SK-N-SH (cell line): ENCODE measurements around the gene EYA2. TPM values are rescaled to one million over a fixed set of nuclear protein-coding genes. Genes with fewer than 3 reads are reported as not detected.

Experiments used
- CTCF ChIA-PET: fragments of 300-600, 350-600 bp; formaldehyde crosslinking; extraction: SDS; loops from one replicate; lab custom pipeline; 2021; lab: Yijun Ruan, JAX
- POLR2A ChIA-PET: fragments of 350-600 bp; sonication (Branson Sonifier 250); formaldehyde crosslinking; extraction: SDS; loops from one replicate; lab custom pipeline; 2020; ENCODE audit warnings: antibody characterized with exemption, inconsistent platforms; lab: Yijun Ruan, JAX
- DNase-seq: peaks from one replicate; pipeline ENCODE4 v3.0.0; 2012
- H2AFZ ChIP-seq: fragments of 200-600 bp; sonication (generic); 2 replicates; pipeline ENCODE4 v1.8.1; 2016; ENCODE audit warnings: antibody characterized with exemption, mild to moderate bottlenecking, low read depth
- H3F3A ChIP-seq: fragments of 200-600 bp; sonication (generic); replicated peaks from 2 replicates; pipeline ENCODE3; 2016; ENCODE audit warnings: antibody characterized with exemption, mild to moderate bottlenecking; ENCODE audit not compliant: insufficient read depth
- H3K27ac ChIP-seq, 2 experiments: fragments of 200-500 bp in 1 of 2; fragments of 200-600 bp in 1 of 2; sonication (Bioruptor generic) in 1 of 2; sonication (generic), shearing (Covaris generic) in 1 of 2; 2 replicates each; pipeline versions ENCODE4 v1.5.1 to v1.6.1; 2014 to 2016; ENCODE audit warnings: low read depth in 2 of 2, inconsistent platforms in 1 of 2, low read length in 1 of 2, mild to moderate bottlenecking in 1 of 2, mixed read lengths in 1 of 2
- H3K27me3 ChIP-seq: fragments of 200-600 bp; sonication (generic), shearing (Covaris generic); 2 replicates; pipeline ENCODE4 v1.6.1; 2016; ENCODE audit warnings: mixed run types; ENCODE audit not compliant: insufficient read depth
- H3K36me3 ChIP-seq, 2 experiments: fragments of 200-500 bp in 1 of 2; fragments of 200-600 bp in 1 of 2; sonication (Bioruptor generic) in 1 of 2; sonication (generic) in 1 of 2; replicated peaks in 1 of 2; 2 replicates each; pipeline versions ENCODE3 to v1.5.1; 2014 to 2016; ENCODE audit warnings: low read length in 1 of 2, mild to moderate bottlenecking in 1 of 2; ENCODE audit not compliant: insufficient read depth in 2 of 2, control insufficient read depth in 1 of 2
- H3K4me1 ChIP-seq, 2 experiments: fragments of 200-500 bp in 1 of 2; fragments of 200-600 bp in 1 of 2; sonication (Bioruptor generic) in 1 of 2; sonication (generic), shearing (Covaris generic) in 1 of 2; 2 replicates each; pipeline versions ENCODE4 v1.5.1 to v1.6.1; 2014 to 2016; ENCODE audit warnings: low read depth in 1 of 2, low read length in 1 of 2, mixed run types in 1 of 2; ENCODE audit not compliant: insufficient read depth in 2 of 2, control insufficient read depth in 1 of 2
- H3K4me2 ChIP-seq: fragments of 200-600 bp; sonication (generic), shearing (Covaris generic); 2 replicates; pipeline ENCODE4 v1.6.1; 2017; ENCODE audit warnings: mixed run types
- H3K4me3 ChIP-seq, 2 experiments: fragments of 200-500 bp in 1 of 2; fragments of 200-600 bp in 1 of 2; sonication (Bioruptor generic) in 1 of 2; sonication (generic), shearing (Covaris generic) in 1 of 2; 2 replicates each; pipeline versions ENCODE4 v1.5.1 to v1.8.1; 2014 to 2016; ENCODE audit warnings: low read depth in 2 of 2, inconsistent platforms in 1 of 2, low read length in 1 of 2, mild to moderate bottlenecking in 1 of 2, mixed read lengths in 1 of 2, moderate library complexity in 1 of 2
- H3K79me2 ChIP-seq: fragments of 200-600 bp; sonication (generic); 2 replicates; pipeline ENCODE4 v1.8.1; 2017; ENCODE audit warnings: mild to moderate bottlenecking; ENCODE audit not compliant: insufficient read depth
- H3K9ac ChIP-seq: fragments of 200-600 bp; sonication (generic); 2 replicates; pipeline ENCODE4 v1.6.1; 2017; ENCODE audit warnings: mixed run types
- H3K9me2 ChIP-seq: fragments of 200-600 bp; sonication (generic); 2 replicates; pipeline ENCODE4 v1.6.1; 2017; ENCODE audit warnings: mixed run types
- H3K9me3 ChIP-seq: fragments of 200-600 bp; sonication (generic); 2 replicates; pipeline ENCODE4 v1.6.1; 2017; ENCODE audit warnings: mixed run types, mild to moderate bottlenecking, moderate library complexity
- H4K20me1 ChIP-seq: fragments of 200-600 bp; sonication (generic); 2 replicates; pipeline ENCODE4 v1.6.1; 2017; ENCODE audit warnings: mild to moderate bottlenecking, mixed run types; ENCODE audit not compliant: insufficient read depth
- EP300 ChIP-seq, 2 experiments: IDR thresholded peaks; 2 replicates each; pipeline versions ENCODE4 v1.4.0 to v1.6.1; 2012; ENCODE audit warnings: borderline replicate concordance in 1 of 2, low read depth in 1 of 2, low read length in 1 of 2
- EZH2phosphoT487 ChIP-seq: fragments of 200-600 bp; sonication (generic); IDR thresholded peaks from 2 replicates; pipeline ENCODE4 v1.6.1; 2017; ENCODE audit warnings: low read depth, mixed run types, mild to moderate bottlenecking, antibody characterized with exemption, moderate library complexity, borderline replicate concordance
- FOSL2 ChIP-seq: IDR thresholded peaks from 2 replicates; pipeline ENCODE4 v1.4.0; 2012; ENCODE audit warnings: low read depth, mild to moderate bottlenecking, moderate library complexity, borderline replicate concordance
- FOXJ3 ChIP-seq: sonication (generic); formaldehyde crosslinking; IDR thresholded peaks from 2 replicates; pipeline ENCODE4 v1.5.1; 2020; ENCODE audit warnings: mild to moderate bottlenecking, missing genetic modification reagents
- GABPA ChIP-seq: IDR thresholded peaks from 2 replicates; pipeline ENCODE4 v1.4.0; 2012; ENCODE audit warnings: low read depth, mild to moderate bottlenecking
- GATA2 ChIP-seq: sonication (generic); formaldehyde crosslinking; IDR thresholded peaks from 2 replicates; pipeline ENCODE4 v1.5.0; 2020; ENCODE audit warnings: mild to moderate bottlenecking, missing genetic modification reagents
- MEF2A ChIP-seq: IDR thresholded peaks from 2 replicates; pipeline ENCODE4 v1.4.0; 2012; ENCODE audit warnings: low read depth, borderline replicate concordance
- MXI1 ChIP-seq: IDR thresholded peaks from 2 replicates; pipeline ENCODE4 v1.6.1; 2012; ENCODE audit warnings: mild to moderate bottlenecking, low read depth, low read length, improper control_type of control experiment
- NFIC ChIP-seq: IDR thresholded peaks from 2 replicates; pipeline ENCODE4 v1.4.0; 2012; ENCODE audit warnings: borderline replicate concordance
- NRF1 ChIP-seq: IDR thresholded peaks from 2 replicates; pipeline ENCODE4 v1.6.1; 2012; ENCODE audit warnings: low read depth, mild to moderate bottlenecking, low read length
- RAD21 ChIP-seq: IDR thresholded peaks from 2 replicates; pipeline ENCODE4 v1.6.1; 2012; ENCODE audit warnings: mild to moderate bottlenecking, low read length
- RCOR1 ChIP-seq: fragments of 150-350 bp; IDR thresholded peaks from 2 replicates; pipeline ENCODE4 v1.6.1; 2017; ENCODE audit warnings: antibody characterized with exemption, low read length
- RXRA ChIP-seq: IDR thresholded peaks from 2 replicates; pipeline ENCODE4 v1.4.0; 2012; ENCODE audit warnings: low read depth, mild to moderate bottlenecking, borderline replicate concordance
- SIN3A ChIP-seq: IDR thresholded peaks from 2 replicates; pipeline ENCODE4 v1.6.1; 2012; ENCODE audit warnings: low read depth, mild to moderate bottlenecking, low read length, moderate library complexity, borderline replicate concordance
- SMC3 ChIP-seq: IDR thresholded peaks from 2 replicates; pipeline ENCODE4 v1.6.1; 2012; ENCODE audit warnings: low read depth, low read length, improper control_type of control experiment
- TEAD4 ChIP-seq: IDR thresholded peaks from 2 replicates; pipeline ENCODE4 v1.4.0; 2012; ENCODE audit warnings: mild to moderate bottlenecking, borderline replicate concordance; ENCODE audit not compliant: insufficient read depth
- polyA plus RNA-seq, 3 experiments: library from polyadenylated mRNA; depleted of rRNA; stranded (reverse); fragments of >200 nt; gene quantifications; 2 replicates each; pipeline ENCODE4 v1.2.3, GENCODE V29; 2012
- TF ChIP-seq, protein P1 (sequence below): IDR thresholded peaks from 2 replicates; pipeline ENCODE4 v1.6.1; 2012; ENCODE audit warnings: mild to moderate bottlenecking, low read depth, low read length, moderate library complexity
- TF ChIP-seq, protein P2 (sequence below): fragments of 200-600 bp; sonication (generic); IDR thresholded peaks from 2 replicates; pipeline ENCODE4 v1.6.1; 2017; ENCODE audit warnings: antibody characterized with exemption, mild to moderate bottlenecking, moderate library complexity
- TF ChIP-seq, protein P3 (sequence below): IDR thresholded peaks from 2 replicates; pipeline ENCODE4; 2012

The EYA2 gene
- polyA plus RNA-seq, 1 of the 3 experiments (the other 2 are of a cell fraction): 0.05 TPM

DNA sequence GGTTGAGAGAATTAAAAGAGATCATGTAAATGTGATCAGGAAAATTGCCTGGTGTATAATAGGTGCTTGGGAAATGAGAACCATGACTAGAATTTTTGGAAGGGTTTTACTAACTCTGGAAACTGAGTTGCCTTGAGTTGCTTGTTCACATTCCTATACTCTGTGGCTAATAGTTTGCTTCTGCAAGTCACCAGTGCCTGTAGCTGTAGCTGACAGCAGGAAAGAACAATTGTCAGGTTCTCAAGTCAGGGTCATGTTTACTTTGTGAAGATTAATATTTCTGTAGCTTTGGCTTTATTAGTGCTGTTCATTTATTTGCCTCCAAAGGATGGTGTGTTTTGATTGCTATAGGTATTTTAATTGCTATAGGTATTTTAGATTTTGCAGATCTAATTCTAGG, 86.5 kb downstream of the EYA2 start:
- ChIA-PET POLR2A (no interaction called here), CTCF (no interaction called here)
- H3F3A ChIP-seq: no peaks in the 10 kb centered on the region
- H3K4me2 ChIP-seq: no peak overlapping the region
- DNase-seq: no peak
- no peaks in the 10 kb centered on the region for H3K4me1 ChIP-seq
- H3K4me3 ChIP-seq: no peak overlapping the region
- TF ChIP-seq, protein P1, sequence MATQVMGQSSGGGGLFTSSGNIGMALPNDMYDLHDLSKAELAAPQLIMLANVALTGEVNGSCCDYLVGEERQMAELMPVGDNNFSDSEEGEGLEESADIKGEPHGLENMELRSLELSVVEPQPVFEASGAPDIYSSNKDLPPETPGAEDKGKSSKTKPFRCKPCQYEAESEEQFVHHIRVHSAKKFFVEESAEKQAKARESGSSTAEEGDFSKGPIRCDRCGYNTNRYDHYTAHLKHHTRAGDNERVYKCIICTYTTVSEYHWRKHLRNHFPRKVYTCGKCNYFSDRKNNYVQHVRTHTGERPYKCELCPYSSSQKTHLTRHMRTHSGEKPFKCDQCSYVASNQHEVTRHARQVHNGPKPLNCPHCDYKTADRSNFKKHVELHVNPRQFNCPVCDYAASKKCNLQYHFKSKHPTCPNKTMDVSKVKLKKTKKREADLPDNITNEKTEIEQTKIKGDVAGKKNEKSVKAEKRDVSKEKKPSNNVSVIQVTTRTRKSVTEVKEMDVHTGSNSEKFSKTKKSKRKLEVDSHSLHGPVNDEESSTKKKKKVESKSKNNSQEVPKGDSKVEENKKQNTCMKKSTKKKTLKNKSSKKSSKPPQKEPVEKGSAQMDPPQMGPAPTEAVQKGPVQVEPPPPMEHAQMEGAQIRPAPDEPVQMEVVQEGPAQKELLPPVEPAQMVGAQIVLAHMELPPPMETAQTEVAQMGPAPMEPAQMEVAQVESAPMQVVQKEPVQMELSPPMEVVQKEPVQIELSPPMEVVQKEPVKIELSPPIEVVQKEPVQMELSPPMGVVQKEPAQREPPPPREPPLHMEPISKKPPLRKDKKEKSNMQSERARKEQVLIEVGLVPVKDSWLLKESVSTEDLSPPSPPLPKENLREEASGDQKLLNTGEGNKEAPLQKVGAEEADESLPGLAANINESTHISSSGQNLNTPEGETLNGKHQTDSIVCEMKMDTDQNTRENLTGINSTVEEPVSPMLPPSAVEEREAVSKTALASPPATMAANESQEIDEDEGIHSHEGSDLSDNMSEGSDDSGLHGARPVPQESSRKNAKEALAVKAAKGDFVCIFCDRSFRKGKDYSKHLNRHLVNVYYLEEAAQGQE: no peak
- TF ChIP-seq, protein P2, sequence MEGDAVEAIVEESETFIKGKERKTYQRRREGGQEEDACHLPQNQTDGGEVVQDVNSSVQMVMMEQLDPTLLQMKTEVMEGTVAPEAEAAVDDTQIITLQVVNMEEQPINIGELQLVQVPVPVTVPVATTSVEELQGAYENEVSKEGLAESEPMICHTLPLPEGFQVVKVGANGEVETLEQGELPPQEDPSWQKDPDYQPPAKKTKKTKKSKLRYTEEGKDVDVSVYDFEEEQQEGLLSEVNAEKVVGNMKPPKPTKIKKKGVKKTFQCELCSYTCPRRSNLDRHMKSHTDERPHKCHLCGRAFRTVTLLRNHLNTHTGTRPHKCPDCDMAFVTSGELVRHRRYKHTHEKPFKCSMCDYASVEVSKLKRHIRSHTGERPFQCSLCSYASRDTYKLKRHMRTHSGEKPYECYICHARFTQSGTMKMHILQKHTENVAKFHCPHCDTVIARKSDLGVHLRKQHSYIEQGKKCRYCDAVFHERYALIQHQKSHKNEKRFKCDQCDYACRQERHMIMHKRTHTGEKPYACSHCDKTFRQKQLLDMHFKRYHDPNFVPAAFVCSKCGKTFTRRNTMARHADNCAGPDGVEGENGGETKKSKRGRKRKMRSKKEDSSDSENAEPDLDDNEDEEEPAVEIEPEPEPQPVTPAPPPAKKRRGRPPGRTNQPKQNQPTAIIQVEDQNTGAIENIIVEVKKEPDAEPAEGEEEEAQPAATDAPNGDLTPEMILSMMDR: no peak
- TF ChIP-seq MEF2A (no peak), NFIC (no peak), GATA2 (CRISPR knock-in tag) (no peak), MXI1 (no peak), FOSL2 (no peak), RCOR1 (no peak), RAD21 (no peak), NRF1 (no peak), RXRA (no peak), SMC3 (no peak), TEAD4 (no peak), GABPA (no peak), SIN3A (no peak), EP300 (IDR thresholded peaks at IDR 0.05; ENCODE audit: borderline replicate concordance in 1 of 2, low read depth in 1 of 2, low read length in 1 of 2) (no peak), FOXJ3 (CRISPR knock-in tag) (no peak), EZH2phosphoT487 (no peak)
- TF ChIP-seq, protein P3, sequence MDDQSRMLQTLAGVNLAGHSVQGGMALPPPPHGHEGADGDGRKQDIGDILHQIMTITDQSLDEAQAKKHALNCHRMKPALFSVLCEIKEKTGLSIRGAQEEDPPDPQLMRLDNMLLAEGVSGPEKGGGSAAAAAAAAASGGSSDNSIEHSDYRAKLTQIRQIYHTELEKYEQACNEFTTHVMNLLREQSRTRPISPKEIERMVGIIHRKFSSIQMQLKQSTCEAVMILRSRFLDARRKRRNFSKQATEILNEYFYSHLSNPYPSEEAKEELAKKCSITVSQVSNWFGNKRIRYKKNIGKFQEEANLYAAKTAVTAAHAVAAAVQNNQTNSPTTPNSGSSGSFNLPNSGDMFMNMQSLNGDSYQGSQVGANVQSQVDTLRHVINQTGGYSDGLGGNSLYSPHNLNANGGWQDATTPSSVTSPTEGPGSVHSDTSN: no peak
- no peak overlapping the region for H3K9ac ChIP-seq
- H4K20me1 ChIP-seq: no peaks in the 10 kb centered on the region
- H2AFZ ChIP-seq: no peak overlapping the region
- H3K27ac ChIP-seq: no peak overlapping the region
- H3K79me2 ChIP-seq: no peaks in the 10 kb centered on the region
- H3K27me3 ChIP-seq: no peaks in the 10 kb centered on the region; the same call in 1 of the 2 replicates
- no peaks in the 10 kb centered on the region for H3K36me3 ChIP-seq
- H3K9me2 ChIP-seq: no peaks in the 10 kb centered on the region
- no peaks in the 10 kb centered on the region for H3K9me3 ChIP-seq
